BE2C (cell line): Measurements from ENCODE around the gene HGF.

ENCODE experiments used
- DNase-seq: peaks from one replicate; pipeline ENCODE4 v3.0.0-alpha.2; 2020
- H3K27me3 ChIP-seq: fragments of 250-450 bp; sonication (Bioruptor Pico); 2 replicates; pipeline ENCODE4 v1.5.1; 2020; ENCODE audit warnings: mild to moderate bottlenecking
- H3K36me3 ChIP-seq: fragments of 250-450 bp; sonication (Bioruptor Pico); 2 replicates; pipeline ENCODE4 v1.5.1; 2020; ENCODE audit warnings: mild to moderate bottlenecking
- H3K4me1 ChIP-seq: fragments of 250-450 bp; sonication (Bioruptor Pico); 2 replicates; pipeline ENCODE4 v1.5.1; 2020
- H3K4me3 ChIP-seq: 2 replicates; pipeline ENCODE4 v1.5.1; 2011; ENCODE audit warnings: low read depth, low read length
- H3K9me3 ChIP-seq: fragments of 250-450 bp; sonication (Bioruptor Pico); 2 replicates; pipeline ENCODE4 v1.5.1; 2020
- TF ChIP-seq, protein P1 (sequence below): IDR thresholded peaks from 2 replicates; pipeline ENCODE4 v1.5.1; 2012; ENCODE audit warnings: mild to moderate bottlenecking, low read depth, low read length

HGF gene

GRCh38 chr7:81687062-81687461, 82.8 kb downstream of the HGF start:
- Histone ChIP-seq H3K27me3 (no peaks in the 10 kb centered on the region), H3K9me3 (no peaks in the 10 kb centered on the region), H3K36me3 (no peaks in the 10 kb centered on the region), H3K4me3 (no peak overlapping the region), H3K4me1 (peaks cover 42% of the 10 kb centered on the region)
- TF ChIP-seq, protein P1, sequence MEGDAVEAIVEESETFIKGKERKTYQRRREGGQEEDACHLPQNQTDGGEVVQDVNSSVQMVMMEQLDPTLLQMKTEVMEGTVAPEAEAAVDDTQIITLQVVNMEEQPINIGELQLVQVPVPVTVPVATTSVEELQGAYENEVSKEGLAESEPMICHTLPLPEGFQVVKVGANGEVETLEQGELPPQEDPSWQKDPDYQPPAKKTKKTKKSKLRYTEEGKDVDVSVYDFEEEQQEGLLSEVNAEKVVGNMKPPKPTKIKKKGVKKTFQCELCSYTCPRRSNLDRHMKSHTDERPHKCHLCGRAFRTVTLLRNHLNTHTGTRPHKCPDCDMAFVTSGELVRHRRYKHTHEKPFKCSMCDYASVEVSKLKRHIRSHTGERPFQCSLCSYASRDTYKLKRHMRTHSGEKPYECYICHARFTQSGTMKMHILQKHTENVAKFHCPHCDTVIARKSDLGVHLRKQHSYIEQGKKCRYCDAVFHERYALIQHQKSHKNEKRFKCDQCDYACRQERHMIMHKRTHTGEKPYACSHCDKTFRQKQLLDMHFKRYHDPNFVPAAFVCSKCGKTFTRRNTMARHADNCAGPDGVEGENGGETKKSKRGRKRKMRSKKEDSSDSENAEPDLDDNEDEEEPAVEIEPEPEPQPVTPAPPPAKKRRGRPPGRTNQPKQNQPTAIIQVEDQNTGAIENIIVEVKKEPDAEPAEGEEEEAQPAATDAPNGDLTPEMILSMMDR = no peak
- no peak for DNase-seq

DNA sequence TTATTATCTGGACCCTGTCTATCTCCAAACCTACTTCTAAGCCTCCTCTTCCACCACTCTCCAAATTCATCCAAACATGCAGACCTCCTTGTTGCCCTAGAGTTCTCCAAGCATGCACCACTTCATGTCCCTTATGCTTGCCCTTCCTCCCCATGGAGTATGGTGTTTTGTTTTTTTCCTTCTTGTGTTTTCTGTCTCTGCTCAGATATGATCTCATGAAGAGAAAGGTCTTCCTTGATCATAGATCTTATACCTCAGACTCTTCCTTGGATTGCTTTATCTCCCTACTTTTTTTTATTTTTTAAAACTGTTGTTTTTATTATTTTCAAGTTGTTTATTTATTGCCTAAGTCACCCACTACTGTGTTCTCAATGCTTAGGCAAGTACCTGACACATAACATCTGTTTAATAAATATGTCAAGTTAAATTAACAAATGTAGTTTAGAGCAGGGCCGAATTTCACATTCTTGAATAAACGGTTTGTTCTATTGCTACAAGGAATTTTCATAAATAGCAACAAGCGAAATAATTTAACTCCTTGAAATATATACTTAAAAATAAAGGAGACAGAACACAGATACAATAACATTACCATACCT, 84.5 kb downstream of the HGF start:
- TF ChIP-seq, protein P1 = no peak
- Histone ChIP-seq H3K27me3 (no peaks in the 10 kb centered on the region), H3K4me1 (peaks cover 37% of the 10 kb centered on the region), H3K9me3 (no peaks in the 10 kb centered on the region), H3K36me3 (no peaks in the 10 kb centered on the region), H3K4me3 (peak overlapping the region; percentile 4; the same call in 1 of the 2 replicates)
- no peak for DNase-seq

- Histone ChIP-seq H3K4me1 (peaks cover 44% of the 10 kb centered on the region), H3K4me3 (peak overlapping the region; percentile 4; the same call in 1 of the 2 replicates), H3K36me3 (no peaks in the 10 kb centered on the region), H3K9me3 (no peaks in the 10 kb centered on the region), H3K27me3 (no peaks in the 10 kb centered on the region)
- TF ChIP-seq, protein P1 = no peak
- peak; percentile 98 for DNase-seq
Measured at GRCh38 chr7:81684514-81685269, 85.2 kb downstream of the HGF start.

- no peak overlapping the region for H3K4me3 ChIP-seq
- DNase-seq = no peak
- no peaks in the 10 kb centered on the region for H3K27me3 ChIP-seq
- no peaks in the 10 kb centered on the region for H3K36me3 ChIP-seq
- H3K9me3 ChIP-seq = no peaks in the 10 kb centered on the region
- H3K4me1 ChIP-seq = peaks cover 44% of the 10 kb centered on the region
- TF ChIP-seq, protein P1 = no peak
Measured at GRCh38 chr7:81684033-81684432, 85.8 kb downstream of the HGF start.

DNA sequence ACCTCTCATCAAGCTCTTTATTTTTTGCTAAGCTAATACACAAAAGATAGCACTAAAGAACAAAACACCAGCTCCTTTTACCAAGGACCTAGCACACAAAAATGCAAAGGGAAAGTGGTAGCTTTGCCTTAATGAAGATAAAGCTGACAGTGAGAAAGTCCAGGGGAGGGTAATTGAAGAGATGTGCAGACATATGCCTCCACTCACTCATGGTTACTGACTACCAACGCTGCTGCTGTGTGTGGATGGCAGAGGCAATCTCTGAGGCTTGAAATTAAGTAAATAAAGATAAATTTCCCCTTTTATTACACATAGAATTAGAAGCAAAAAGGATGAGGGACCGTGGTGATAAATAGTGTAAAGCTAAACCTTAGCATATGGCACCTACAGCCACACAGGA, 87.0 kb downstream of the HGF start:
- DNase-seq = peak; percentile 57
- H3K36me3 ChIP-seq = no peaks in the 10 kb centered on the region

More for the DNA sequence above, 87.0 kb downstream of the HGF start:
- no peaks in the 10 kb centered on the region for H3K27me3 ChIP-seq
- peaks cover 42% of the 10 kb centered on the region for H3K4me1 ChIP-seq
- TF ChIP-seq, protein P1 = no peak
- H3K9me3 ChIP-seq = no peaks in the 10 kb centered on the region
- H3K4me3 ChIP-seq = no peak overlapping the region
